GM19043 (cell line): ENCODE results near the gene CSPG4.
A peak's percentile ranks its signal among the peaks of the same experiment; 100 is the strongest.
"Not testable (repeated sequence)": the region's sequence is repeated elsewhere in the genome, so short reads cannot be mapped to it uniquely, and the experiment has no call there.

Experiments
- ATAC-seq: cut with Tn5 transposase; IDR thresholded peaks from one replicate; pipeline ENCODE4 v1.9.1; 2021; ENCODE audit warnings: low read depth; ENCODE audit not compliant: unreplicated experiment

The CSPG4 gene

GRCh38 chr15:75633922-75634321, 78.7 kb downstream of the CSPG4 start:
- not testable (repeated sequence) for ATAC-seq

GRCh38 chr15:75631935-75632334, 80.7 kb downstream of the CSPG4 start:
- ATAC-seq: no peak

GRCh38 chr15:75625542-75626347, 86.9 kb downstream of the CSPG4 start, which contains the start of gene SNUPN:
SNUPN (minus strand) TSS chr15:75625725; CDS start chr15:75621051, 4,674 bp downstream.
- peak; percentile 78 for ATAC-seq
